ENCODE results near the gene GPBP1L1. TPM values are rescaled to one million over a fixed set of nuclear protein-coding genes. Genes with fewer than 3 reads are reported as not detected.

GPBP1L1 gene
- total and polyA plus RNA-seq, 9 of the 15 experiments (the other 6 are each of a cell fraction or from before 2014, with no cell fraction given): 86.0 to 216 (median 138) TPM

DNA sequence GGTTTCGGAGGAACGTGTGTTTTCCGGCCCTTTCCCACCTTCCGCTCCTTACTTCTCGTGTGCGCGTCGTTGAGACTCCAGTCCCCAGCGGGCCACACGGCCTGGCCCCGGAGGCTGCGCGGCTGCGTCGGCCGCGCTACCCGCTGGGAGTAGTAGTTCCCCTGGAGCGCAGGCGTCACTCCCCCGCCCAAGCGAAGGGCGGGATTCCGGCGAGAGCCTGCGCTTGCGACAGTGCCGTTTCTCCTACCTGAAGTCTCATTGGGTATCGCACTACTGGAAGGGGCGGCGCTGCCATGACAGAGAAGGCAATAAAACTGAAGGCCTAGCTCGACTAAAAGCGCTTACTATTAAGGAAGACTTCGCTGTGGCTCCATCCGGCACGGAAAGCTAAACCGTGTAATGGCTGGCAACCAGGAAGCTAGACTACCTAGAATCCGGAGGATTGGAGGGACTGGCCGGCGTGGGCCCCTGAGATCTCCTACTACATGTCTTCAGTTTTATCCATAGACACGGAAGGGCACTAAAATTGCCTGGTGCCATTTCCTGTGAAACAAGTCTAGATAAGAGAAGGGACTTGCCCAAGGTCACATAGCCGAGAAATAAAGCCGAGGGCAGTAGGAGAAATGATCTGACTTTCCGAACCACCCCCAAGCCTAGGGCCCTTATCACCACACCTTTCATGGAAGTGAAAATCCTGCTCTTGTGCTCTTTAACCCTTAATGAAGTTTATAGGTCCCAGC is 851 bp upstream of the GPBP1L1 start (continued):
- TF ChIP-seq, protein P1, sequence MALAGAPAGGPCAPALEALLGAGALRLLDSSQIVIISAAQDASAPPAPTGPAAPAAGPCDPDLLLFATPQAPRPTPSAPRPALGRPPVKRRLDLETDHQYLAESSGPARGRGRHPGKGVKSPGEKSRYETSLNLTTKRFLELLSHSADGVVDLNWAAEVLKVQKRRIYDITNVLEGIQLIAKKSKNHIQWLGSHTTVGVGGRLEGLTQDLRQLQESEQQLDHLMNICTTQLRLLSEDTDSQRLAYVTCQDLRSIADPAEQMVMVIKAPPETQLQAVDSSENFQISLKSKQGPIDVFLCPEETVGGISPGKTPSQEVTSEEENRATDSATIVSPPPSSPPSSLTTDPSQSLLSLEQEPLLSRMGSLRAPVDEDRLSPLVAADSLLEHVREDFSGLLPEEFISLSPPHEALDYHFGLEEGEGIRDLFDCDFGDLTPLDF (CRISPR knock-in tag; IDR thresholded peaks at IDR 0.05): peak; percentile 58; the same call in 1 of the 2 replicates
- TF ChIP-seq, protein P2, sequence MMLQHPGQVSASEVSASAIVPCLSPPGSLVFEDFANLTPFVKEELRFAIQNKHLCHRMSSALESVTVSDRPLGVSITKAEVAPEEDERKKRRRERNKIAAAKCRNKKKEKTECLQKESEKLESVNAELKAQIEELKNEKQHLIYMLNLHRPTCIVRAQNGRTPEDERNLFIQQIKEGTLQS (IDR thresholded peaks at IDR 0.05): no peak
- TF ChIP-seq, protein P2 (CRISPR knock-in tag; conservative IDR thresholded peaks at IDR 0.05): 0 out of 2 replicates have a peak, but pooled peaks have one; percentile 4
- 0 out of 2 replicates have a peak, but pooled peaks have one; percentile 5 for TF ChIP-seq MTA1 (IDR thresholded peaks at IDR 0.05; ENCODE audit: borderline replicate concordance)
- TF ChIP-seq ETV6 (IDR thresholded peaks at IDR 0.05; ENCODE audit: borderline replicate concordance in 1 of 2, low read depth in 2 of 2, low read length in 1 of 2): no peak
- 0 out of 2 replicates have a peak, but pooled peaks have one; percentile 23 for TF ChIP-seq ETV6 (CRISPR knock-in tag; IDR thresholded peaks at IDR 0.05; ENCODE audit: borderline replicate concordance)
- TF ChIP-seq PHF20 (IDR thresholded peaks at IDR 0.05; ENCODE audit: partially characterized antibody): peak; percentile 75
- TF ChIP-seq, protein P3, sequence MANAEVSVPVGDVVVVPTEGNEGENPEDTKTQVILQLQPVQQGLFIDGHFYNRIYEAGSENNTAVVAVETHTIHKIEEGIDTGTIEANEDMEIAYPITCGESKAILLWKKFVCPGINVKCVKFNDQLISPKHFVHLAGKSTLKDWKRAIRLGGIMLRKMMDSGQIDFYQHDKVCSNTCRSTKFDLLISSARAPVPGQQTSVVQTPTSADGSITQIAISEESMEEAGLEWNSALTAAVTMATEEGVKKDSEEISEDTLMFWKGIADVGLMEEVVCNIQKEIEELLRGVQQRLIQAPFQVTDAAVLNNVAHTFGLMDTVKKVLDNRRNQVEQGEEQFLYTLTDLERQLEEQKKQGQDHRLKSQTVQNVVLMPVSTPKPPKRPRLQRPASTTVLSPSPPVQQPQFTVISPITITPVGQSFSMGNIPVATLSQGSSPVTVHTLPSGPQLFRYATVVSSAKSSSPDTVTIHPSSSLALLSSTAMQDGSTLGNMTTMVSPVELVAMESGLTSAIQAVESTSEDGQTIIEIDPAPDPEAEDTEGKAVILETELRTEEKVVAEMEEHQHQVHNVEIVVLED (CRISPR knock-in tag; IDR thresholded peaks at IDR 0.05): peak; percentile 93
- TF ChIP-seq STAT5B (CRISPR knock-in tag; IDR thresholded peaks at IDR 0.05): no peak
- TF ChIP-seq, protein P4, sequence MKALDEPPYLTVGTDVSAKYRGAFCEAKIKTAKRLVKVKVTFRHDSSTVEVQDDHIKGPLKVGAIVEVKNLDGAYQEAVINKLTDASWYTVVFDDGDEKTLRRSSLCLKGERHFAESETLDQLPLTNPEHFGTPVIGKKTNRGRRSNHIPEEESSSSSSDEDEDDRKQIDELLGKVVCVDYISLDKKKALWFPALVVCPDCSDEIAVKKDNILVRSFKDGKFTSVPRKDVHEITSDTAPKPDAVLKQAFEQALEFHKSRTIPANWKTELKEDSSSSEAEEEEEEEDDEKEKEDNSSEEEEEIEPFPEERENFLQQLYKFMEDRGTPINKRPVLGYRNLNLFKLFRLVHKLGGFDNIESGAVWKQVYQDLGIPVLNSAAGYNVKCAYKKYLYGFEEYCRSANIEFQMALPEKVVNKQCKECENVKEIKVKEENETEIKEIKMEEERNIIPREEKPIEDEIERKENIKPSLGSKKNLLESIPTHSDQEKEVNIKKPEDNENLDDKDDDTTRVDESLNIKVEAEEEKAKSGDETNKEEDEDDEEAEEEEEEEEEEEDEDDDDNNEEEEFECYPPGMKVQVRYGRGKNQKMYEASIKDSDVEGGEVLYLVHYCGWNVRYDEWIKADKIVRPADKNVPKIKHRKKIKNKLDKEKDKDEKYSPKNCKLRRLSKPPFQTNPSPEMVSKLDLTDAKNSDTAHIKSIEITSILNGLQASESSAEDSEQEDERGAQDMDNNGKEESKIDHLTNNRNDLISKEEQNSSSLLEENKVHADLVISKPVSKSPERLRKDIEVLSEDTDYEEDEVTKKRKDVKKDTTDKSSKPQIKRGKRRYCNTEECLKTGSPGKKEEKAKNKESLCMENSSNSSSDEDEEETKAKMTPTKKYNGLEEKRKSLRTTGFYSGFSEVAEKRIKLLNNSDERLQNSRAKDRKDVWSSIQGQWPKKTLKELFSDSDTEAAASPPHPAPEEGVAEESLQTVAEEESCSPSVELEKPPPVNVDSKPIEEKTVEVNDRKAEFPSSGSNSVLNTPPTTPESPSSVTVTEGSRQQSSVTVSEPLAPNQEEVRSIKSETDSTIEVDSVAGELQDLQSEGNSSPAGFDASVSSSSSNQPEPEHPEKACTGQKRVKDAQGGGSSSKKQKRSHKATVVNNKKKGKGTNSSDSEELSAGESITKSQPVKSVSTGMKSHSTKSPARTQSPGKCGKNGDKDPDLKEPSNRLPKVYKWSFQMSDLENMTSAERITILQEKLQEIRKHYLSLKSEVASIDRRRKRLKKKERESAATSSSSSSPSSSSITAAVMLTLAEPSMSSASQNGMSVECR (CRISPR knock-in tag; IDR thresholded peaks at IDR 0.05): no peak; the same call in 1 of the 2 replicates
- TF ChIP-seq, protein P5, sequence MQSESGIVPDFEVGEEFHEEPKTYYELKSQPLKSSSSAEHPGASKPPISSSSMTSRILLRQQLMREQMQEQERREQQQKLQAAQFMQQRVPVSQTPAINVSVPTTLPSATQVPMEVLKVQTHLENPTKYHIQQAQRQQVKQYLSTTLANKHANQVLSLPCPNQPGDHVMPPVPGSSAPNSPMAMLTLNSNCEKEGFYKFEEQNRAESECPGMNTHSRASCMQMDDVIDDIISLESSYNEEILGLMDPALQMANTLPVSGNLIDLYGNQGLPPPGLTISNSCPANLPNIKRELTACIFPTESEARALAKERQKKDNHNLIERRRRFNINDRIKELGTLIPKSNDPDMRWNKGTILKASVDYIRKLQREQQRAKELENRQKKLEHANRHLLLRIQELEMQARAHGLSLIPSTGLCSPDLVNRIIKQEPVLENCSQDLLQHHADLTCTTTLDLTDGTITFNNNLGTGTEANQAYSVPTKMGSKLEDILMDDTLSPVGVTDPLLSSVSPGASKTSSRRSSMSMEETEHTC (IDR thresholded peaks at IDR 0.05): no peak
- TF ChIP-seq ZNF518B (CRISPR knock-in tag; IDR thresholded peaks at IDR 0.05): 0 out of 2 replicates have a peak, but pooled peaks have one; percentile 7

Data from K562 (cell line).